WTC11 (cell line): ENCODE data around the gene NOS3.

Experiments
- CBFB ChIP-seq: sonication (generic); formaldehyde crosslinking; IDR thresholded peaks from 2 replicates; pipeline ENCODE4 v1.8.1; 2022; ENCODE audit warnings: mild to moderate bottlenecking, low read depth, missing genetic modification reagents
- CTCF ChIP-seq: fragments of 200-600 bp; IDR thresholded peaks from 2 replicates; pipeline ENCODE4 v1.8.0; 2022; ENCODE audit warnings: antibody characterized with exemption
- EMX1 ChIP-seq: fragments of 250-450 bp; sonication (Bioruptor Pico); IDR thresholded peaks from 2 replicates; pipeline ENCODE4 v1.8.0; 2021; ENCODE audit warnings: mild to moderate bottlenecking
- FOXP4 ChIP-seq: sonication (generic); formaldehyde crosslinking; IDR thresholded peaks from 2 replicates; pipeline ENCODE4 v1.8.0; 2022; ENCODE audit warnings: mild to moderate bottlenecking, missing genetic modification reagents
- GRHL2 ChIP-seq: fragments of 250-450 bp; sonication (Bioruptor Pico); IDR thresholded peaks from 2 replicates; pipeline ENCODE4 v1.8.0; 2022; ENCODE audit warnings: mild to moderate bottlenecking, moderate library complexity; ENCODE audit not compliant: insufficient replicate concordance, severe bottlenecking
- NFYB ChIP-seq: sonication (generic); formaldehyde crosslinking; conservative IDR thresholded peaks from 2 replicates; pipeline ENCODE4 v1.8.0; 2022; ENCODE audit warnings: low read depth, missing genetic modification reagents
- NR2C2 ChIP-seq: sonication (generic); formaldehyde crosslinking; IDR thresholded peaks from 2 replicates; pipeline ENCODE4 v1.8.0; 2022; ENCODE audit warnings: mild to moderate bottlenecking, missing genetic modification reagents
- ZNF416 ChIP-seq: fragments of 250-450 bp; sonication (Bioruptor Pico); IDR thresholded peaks from 2 replicates; pipeline ENCODE4 v1.9.0; 2021; ENCODE audit warnings: mild to moderate bottlenecking, inconsistent platforms

DNA sequence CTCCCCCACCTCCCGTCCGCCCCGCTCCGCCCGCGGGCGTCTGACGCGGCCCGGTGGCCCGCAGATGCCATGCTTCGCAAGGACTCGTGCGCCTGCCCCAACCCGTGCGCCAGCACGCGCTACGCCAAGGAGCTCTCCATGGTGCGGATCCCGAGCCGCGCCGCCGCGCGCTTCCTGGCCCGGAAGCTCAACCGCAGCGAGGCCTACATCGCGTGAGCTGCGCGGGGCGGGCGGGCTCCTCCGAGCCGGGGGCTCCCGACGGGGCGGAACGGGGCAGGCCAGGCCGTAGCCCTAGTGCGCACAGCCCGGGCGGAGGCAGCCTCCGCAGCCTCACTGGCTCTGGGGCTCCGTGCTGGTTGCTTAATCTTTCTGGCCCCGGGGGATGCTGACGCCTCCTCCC lies 60.3 kb downstream of the NOS3 start:
- TF ChIP-seq ZNF416 (no peak), FOXP4 (peak; percentile 99), EMX1 (CRISPR knock-in tag) (no peak), CTCF (no peak), NFYB (CRISPR knock-in tag) (peak; percentile 57), GRHL2 (CRISPR knock-in tag) (no peak), NR2C2 (CRISPR knock-in tag) (peak; percentile 65; the same call in 1 of the 2 replicates), CBFB (no peak; the same call in 1 of the 2 replicates)
